GM23338 (cell line): ENCODE results near the gene IST1. TPM values are rescaled to one million over a fixed set of nuclear protein-coding genes. Genes with fewer than 3 reads are reported as not detected.

Experiments used
- ATAC-seq: fragments of 200-7000 bp; cut with Tn5 transposase; 3 replicates; pipeline ENCODE4 v1.9.1; 2020
- DNase-seq: peaks from one replicate; pipeline ENCODE4 v3.0.0-alpha.2; 2015; ENCODE audit warnings: low spot score
- H2AFZ ChIP-seq: fragments of 200-600 bp; sonication (generic); 2 replicates; pipeline ENCODE4 v1.8.0; 2016; ENCODE audit warnings: antibody characterized with exemption, mild to moderate bottlenecking, moderate library complexity
- H3F3A ChIP-seq: fragments of 200-600 bp; sonication (generic); replicated peaks from 2 replicates; pipeline ENCODE4 v1.8.0; 2017; ENCODE audit warnings: antibody characterized with exemption, mixed run types, low read depth
- H3K27ac ChIP-seq: fragments of 200-600 bp; sonication (generic); 2 replicates; pipeline ENCODE4 v1.6.1; 2016; ENCODE audit warnings: low read depth
- H3K27me3 ChIP-seq: fragments of 200-600 bp; sonication (generic); 2 replicates; pipeline ENCODE4 v1.8.0; 2016; ENCODE audit warnings: mild to moderate bottlenecking, mixed run types, moderate library complexity; ENCODE audit not compliant: insufficient read depth
- H3K36me3 ChIP-seq: fragments of 200-600 bp; sonication (generic); 2 replicates; pipeline ENCODE4 v1.8.0; 2016; ENCODE audit warnings: mild to moderate bottlenecking; ENCODE audit not compliant: insufficient read depth
- H3K4me1 ChIP-seq: fragments of 200-600 bp; sonication (generic); 2 replicates; pipeline ENCODE4 v1.8.0; 2016; ENCODE audit warnings: mild to moderate bottlenecking, moderate library complexity; ENCODE audit not compliant: insufficient read depth
- H3K4me2 ChIP-seq: fragments of 200-600 bp; sonication (generic); 2 replicates; pipeline ENCODE4 v1.7.1; 2017; ENCODE audit warnings: mixed run types
- H3K4me3 ChIP-seq: fragments of 200-600 bp; sonication (generic); 2 replicates; pipeline ENCODE4 v1.6.1; 2016; ENCODE audit warnings: mixed run types
- H3K79me2 ChIP-seq: fragments of 200-600 bp; sonication (generic); replicated peaks from 2 replicates; pipeline ENCODE4 v1.8.0; 2017; ENCODE audit warnings: mild to moderate bottlenecking; ENCODE audit not compliant: insufficient read depth
- H3K9me2 ChIP-seq: fragments of 200-600 bp; sonication (generic); 2 replicates; pipeline ENCODE4 v1.8.0; 2017; ENCODE audit not compliant: insufficient read depth
- H4K20me1 ChIP-seq: fragments of 200-600 bp; sonication (generic); replicated peaks from 2 replicates; pipeline ENCODE4 v1.8.0; 2017; ENCODE audit warnings: mild to moderate bottlenecking; ENCODE audit not compliant: insufficient read depth
- H3K27ac Mint-ChIP-seq: 2 replicates; pipeline ENCODE4 v1.8.0; 2020; ENCODE audit warnings: inconsistent platforms, mild to moderate bottlenecking, moderate library complexity, mixed read lengths
- H3K27me3 Mint-ChIP-seq: 3 replicates; pipeline ENCODE4 v1.8.0; 2022; ENCODE audit warnings: low read depth, mild to moderate bottlenecking, moderate library complexity, mixed read lengths, inconsistent platforms; ENCODE audit not compliant: insufficient read depth, poor library complexity
- H3K36me3 Mint-ChIP-seq: 3 replicates; pipeline ENCODE4 v1.8.0; 2021; ENCODE audit warnings: low read depth, mild to moderate bottlenecking, inconsistent platforms, moderate library complexity, mixed read lengths
- H3K4me1 Mint-ChIP-seq: 3 replicates; pipeline ENCODE4 v1.8.0; 2020; ENCODE audit warnings: mild to moderate bottlenecking, inconsistent platforms, mixed read lengths
- H3K4me3 Mint-ChIP-seq: 3 replicates; pipeline ENCODE4 v1.8.0; 2021; ENCODE audit warnings: moderate library complexity, mild to moderate bottlenecking, inconsistent platforms, mixed read lengths
- H3K9me3 Mint-ChIP-seq: 3 replicates; pipeline ENCODE4 v1.8.0; 2020; ENCODE audit warnings: moderate library complexity, mild to moderate bottlenecking, inconsistent platforms, mixed read lengths
- CREB1 ChIP-seq: fragments of 250-450 bp; sonication (Bioruptor Pico); IDR thresholded peaks from 2 replicates; pipeline ENCODE4 v1.5.0; 2020; ENCODE audit warnings: low read depth, mild to moderate bottlenecking, moderate library complexity
- CTCF ChIP-seq, 2 experiments: fragments of 200-600 bp in 1 of 2; sonication (generic) in 1 of 2; conservative IDR thresholded peaks; 2 replicates each; pipeline versions ENCODE4 v1.5.1 to v1.6.1; 2016 to 2017; ENCODE audit warnings: antibody characterized with exemption in 2 of 2, low read depth in 2 of 2, mild to moderate bottlenecking in 2 of 2, moderate library complexity in 1 of 2
- EZH2 ChIP-seq: fragments of 200-600 bp; sonication (generic); IDR thresholded peaks from one replicate; pipeline ENCODE4 v1.8.0; 2017; ENCODE audit warnings: antibody characterized with exemption, mild to moderate bottlenecking, low read depth; ENCODE audit not compliant: unreplicated experiment
- EZH2phosphoT487 ChIP-seq: fragments of 200-600 bp; sonication (generic); IDR thresholded peaks from one replicate; pipeline ENCODE4 v1.8.1; 2018; ENCODE audit warnings: antibody characterized with exemption; ENCODE audit not compliant: unreplicated experiment
- NANOG ChIP-seq: IDR thresholded peaks from 2 replicates; pipeline ENCODE4 v1.6.1; 2016; ENCODE audit warnings: antibody characterized with exemption, borderline replicate concordance
- POLR2AphosphoS5 ChIP-seq: IDR thresholded peaks from 2 replicates; pipeline ENCODE4 v1.6.1; 2016; ENCODE audit warnings: antibody characterized with exemption, low read depth
- ZNF331 ChIP-seq: fragments of 250-450 bp; sonication (Bioruptor Pico); IDR thresholded peaks from 2 replicates; pipeline ENCODE4 v1.5.0; 2020; ENCODE audit warnings: low read depth, mild to moderate bottlenecking, moderate library complexity
- ZNF462 ChIP-seq: fragments of 250-450 bp; sonication (Bioruptor Pico); IDR thresholded peaks from 2 replicates; pipeline ENCODE4 v1.5.0; 2020; ENCODE audit warnings: mild to moderate bottlenecking, moderate library complexity
- polyA plus RNA-seq: library from polyadenylated mRNA; unstranded; fragments of >200 nt; fragmentation: Nextera tagmentation; extraction: Ambion mirVana; gene quantifications from 2 replicates; pipeline ENCODE4 v1.2.1, GENCODE V29; 2016
- total RNA-seq: library from RNA; depleted of rRNA; stranded (reverse); fragments of >200 nt; shearing (Covaris generic); gene quantifications from 2 replicates; pipeline ENCODE4 v1.2.3, GENCODE V29; 2014

Gene IST1
- total and polyA plus RNA-seq, 2 experiments from 2014 or later = 108 to 234 TPM

- DNase-seq (no peak), ATAC-seq (no peak)
- Mint-ChIP-seq H3K36me3 (peaks cover 90% of the 10 kb centered on the region), H3K9me3 (no peaks in the 10 kb centered on the region), H3K4me1 (no peaks in the 10 kb centered on the region), H3K27me3 (peaks cover 3% of the 10 kb centered on the region), H3K27ac (no peak overlapping the region), H3K4me3 (no peak overlapping the region)
- no peaks in the 10 kb centered on the region for H3K27me3 ChIP-seq
- H3K4me2 ChIP-seq = no peak overlapping the region
- H2AFZ ChIP-seq = no peak overlapping the region
- H4K20me1 ChIP-seq = peaks cover 75% of the 10 kb centered on the region
- no peaks in the 10 kb centered on the region for H3K9me2 ChIP-seq
- H3K4me3 ChIP-seq = no peak overlapping the region
- peaks cover 82% of the 10 kb centered on the region for H3K79me2 ChIP-seq
- H3F3A ChIP-seq = peaks cover 6% of the 10 kb centered on the region; the same call in 1 of the 2 replicates
- H3K36me3 ChIP-seq = peaks cover 89% of the 10 kb centered on the region
- no peaks in the 10 kb centered on the region for H3K4me1 ChIP-seq
- peak overlapping the region; percentile 69; the same call in 1 of the 2 replicates for H3K27ac ChIP-seq
- TF ChIP-seq CTCF (conservative IDR thresholded peaks at IDR 0.05; ENCODE audit: low read depth in 2 of 2) (no peak), NANOG (no peak), POLR2AphosphoS5 (no peak), EZH2phosphoT487 (no peak), ZNF331 (no peak), EZH2 (no peak), ZNF462 (no peak), CREB1 (CRISPR knock-in tag) (no peak)
Measured at GRCh38 chr16:71919035-71919434, 23.7 kb downstream of the IST1 start.
